GM23338 (cell line): ENCODE results near the gene DNAAF2. TPM values are rescaled to one million over a fixed set of nuclear protein-coding genes. Genes with fewer than 3 reads are reported as not detected.
A peak's percentile ranks its signal among the peaks of the same experiment; 100 is the strongest.

Source experiments
- ATAC-seq: fragments of 200-7000 bp; cut with Tn5 transposase; 3 replicates; pipeline ENCODE4 v1.9.1; 2020
- DNase-seq: peaks from one replicate; pipeline ENCODE4 v3.0.0-alpha.2; 2015; ENCODE audit warnings: low spot score
- H2AFZ ChIP-seq: fragments of 200-600 bp; sonication (generic); 2 replicates; pipeline ENCODE4 v1.8.0; 2016; ENCODE audit warnings: antibody characterized with exemption, mild to moderate bottlenecking, moderate library complexity
- H3F3A ChIP-seq: fragments of 200-600 bp; sonication (generic); replicated peaks from 2 replicates; pipeline ENCODE4 v1.8.0; 2017; ENCODE audit warnings: antibody characterized with exemption, mixed run types, low read depth
- H3K27ac ChIP-seq: fragments of 200-600 bp; sonication (generic); 2 replicates; pipeline ENCODE4 v1.6.1; 2016; ENCODE audit warnings: low read depth
- H3K27me3 ChIP-seq: fragments of 200-600 bp; sonication (generic); 2 replicates; pipeline ENCODE4 v1.8.0; 2016; ENCODE audit warnings: mild to moderate bottlenecking, mixed run types, moderate library complexity; ENCODE audit not compliant: insufficient read depth
- H3K36me3 ChIP-seq: fragments of 200-600 bp; sonication (generic); 2 replicates; pipeline ENCODE4 v1.8.0; 2016; ENCODE audit warnings: mild to moderate bottlenecking; ENCODE audit not compliant: insufficient read depth
- H3K4me1 ChIP-seq: fragments of 200-600 bp; sonication (generic); 2 replicates; pipeline ENCODE4 v1.8.0; 2016; ENCODE audit warnings: mild to moderate bottlenecking, moderate library complexity; ENCODE audit not compliant: insufficient read depth
- H3K4me2 ChIP-seq: fragments of 200-600 bp; sonication (generic); 2 replicates; pipeline ENCODE4 v1.7.1; 2017; ENCODE audit warnings: mixed run types
- H3K4me3 ChIP-seq: fragments of 200-600 bp; sonication (generic); 2 replicates; pipeline ENCODE4 v1.6.1; 2016; ENCODE audit warnings: mixed run types
- H3K79me2 ChIP-seq: fragments of 200-600 bp; sonication (generic); replicated peaks from 2 replicates; pipeline ENCODE4 v1.8.0; 2017; ENCODE audit warnings: mild to moderate bottlenecking; ENCODE audit not compliant: insufficient read depth
- H3K9me2 ChIP-seq: fragments of 200-600 bp; sonication (generic); 2 replicates; pipeline ENCODE4 v1.8.0; 2017; ENCODE audit not compliant: insufficient read depth
- H4K20me1 ChIP-seq: fragments of 200-600 bp; sonication (generic); replicated peaks from 2 replicates; pipeline ENCODE4 v1.8.0; 2017; ENCODE audit warnings: mild to moderate bottlenecking; ENCODE audit not compliant: insufficient read depth
- H3K27ac Mint-ChIP-seq: 2 replicates; pipeline ENCODE4 v1.8.0; 2020; ENCODE audit warnings: inconsistent platforms, mild to moderate bottlenecking, moderate library complexity, mixed read lengths
- H3K27me3 Mint-ChIP-seq: 3 replicates; pipeline ENCODE4 v1.8.0; 2022; ENCODE audit warnings: low read depth, mild to moderate bottlenecking, moderate library complexity, mixed read lengths, inconsistent platforms; ENCODE audit not compliant: insufficient read depth, poor library complexity
- H3K36me3 Mint-ChIP-seq: 3 replicates; pipeline ENCODE4 v1.8.0; 2021; ENCODE audit warnings: low read depth, mild to moderate bottlenecking, inconsistent platforms, moderate library complexity, mixed read lengths
- H3K4me1 Mint-ChIP-seq: 3 replicates; pipeline ENCODE4 v1.8.0; 2020; ENCODE audit warnings: mild to moderate bottlenecking, inconsistent platforms, mixed read lengths
- H3K4me3 Mint-ChIP-seq: 3 replicates; pipeline ENCODE4 v1.8.0; 2021; ENCODE audit warnings: moderate library complexity, mild to moderate bottlenecking, inconsistent platforms, mixed read lengths
- H3K9me3 Mint-ChIP-seq: 3 replicates; pipeline ENCODE4 v1.8.0; 2020; ENCODE audit warnings: moderate library complexity, mild to moderate bottlenecking, inconsistent platforms, mixed read lengths
- CREB1 ChIP-seq: fragments of 250-450 bp; sonication (Bioruptor Pico); IDR thresholded peaks from 2 replicates; pipeline ENCODE4 v1.5.0; 2020; ENCODE audit warnings: low read depth, mild to moderate bottlenecking, moderate library complexity
- CTCF ChIP-seq, 2 experiments: fragments of 200-600 bp in 1 of 2; sonication (generic) in 1 of 2; conservative IDR thresholded peaks; 2 replicates each; pipeline versions ENCODE4 v1.5.1 to v1.6.1; 2016 to 2017; ENCODE audit warnings: antibody characterized with exemption in 2 of 2, low read depth in 2 of 2, mild to moderate bottlenecking in 2 of 2, moderate library complexity in 1 of 2
- ETS1 ChIP-seq: IDR thresholded peaks from 2 replicates; pipeline ENCODE4 v1.6.1; 2016; ENCODE audit warnings: antibody characterized with exemption
- EZH2 ChIP-seq: fragments of 200-600 bp; sonication (generic); IDR thresholded peaks from one replicate; pipeline ENCODE4 v1.8.0; 2017; ENCODE audit warnings: antibody characterized with exemption, mild to moderate bottlenecking, low read depth; ENCODE audit not compliant: unreplicated experiment
- EZH2phosphoT487 ChIP-seq: fragments of 200-600 bp; sonication (generic); IDR thresholded peaks from one replicate; pipeline ENCODE4 v1.8.1; 2018; ENCODE audit warnings: antibody characterized with exemption; ENCODE audit not compliant: unreplicated experiment
- JUNB ChIP-seq: IDR thresholded peaks from one replicate; pipeline ENCODE4 v1.6.1; 2016; ENCODE audit warnings: antibody characterized with exemption; ENCODE audit not compliant: unreplicated experiment
- NANOG ChIP-seq: IDR thresholded peaks from 2 replicates; pipeline ENCODE4 v1.6.1; 2016; ENCODE audit warnings: antibody characterized with exemption, borderline replicate concordance
- POLR2AphosphoS5 ChIP-seq: IDR thresholded peaks from 2 replicates; pipeline ENCODE4 v1.6.1; 2016; ENCODE audit warnings: antibody characterized with exemption, low read depth
- REST ChIP-seq: IDR thresholded peaks from one replicate; pipeline ENCODE4 v1.6.1; 2018; ENCODE audit warnings: antibody characterized with exemption; ENCODE audit not compliant: unreplicated experiment
- STAT1 ChIP-seq: IDR thresholded peaks from one replicate; pipeline ENCODE4 v1.6.1; 2016; ENCODE audit warnings: antibody characterized with exemption; ENCODE audit not compliant: unreplicated experiment
- ZNF114 ChIP-seq: fragments of 250-450 bp; sonication (Bioruptor Pico); IDR thresholded peaks from 2 replicates; pipeline ENCODE4 v1.5.0; 2020; ENCODE audit warnings: mild to moderate bottlenecking, moderate library complexity
- ZNF331 ChIP-seq: fragments of 250-450 bp; sonication (Bioruptor Pico); IDR thresholded peaks from 2 replicates; pipeline ENCODE4 v1.5.0; 2020; ENCODE audit warnings: low read depth, mild to moderate bottlenecking, moderate library complexity
- ZNF462 ChIP-seq: fragments of 250-450 bp; sonication (Bioruptor Pico); IDR thresholded peaks from 2 replicates; pipeline ENCODE4 v1.5.0; 2020; ENCODE audit warnings: mild to moderate bottlenecking, moderate library complexity
- polyA plus RNA-seq: library from polyadenylated mRNA; unstranded; fragments of >200 nt; fragmentation: Nextera tagmentation; extraction: Ambion mirVana; gene quantifications from 2 replicates; pipeline ENCODE4 v1.2.1, GENCODE V29; 2016
- total RNA-seq: library from RNA; depleted of rRNA; stranded (reverse); fragments of >200 nt; shearing (Covaris generic); gene quantifications from 2 replicates; pipeline ENCODE4 v1.2.3, GENCODE V29; 2014

The DNAAF2 gene
- total and polyA plus RNA-seq, 2 experiments from 2014 or later, result 40.4 to 62.6 TPM

GRCh38 chr14:49619730-49620129 lies 15.3 kb downstream of the DNAAF2 start:
- Mint-ChIP-seq H3K36me3 (peaks cover 41% of the 10 kb centered on the region), H3K9me3 (no peaks in the 10 kb centered on the region), H3K27me3 (peaks cover 1% of the 10 kb centered on the region), H3K4me3 (peak overlapping the region; percentile 99), H3K27ac (peak overlapping the region; percentile 98), H3K4me1 (peaks cover 18% of the 10 kb centered on the region)
- peak overlapping the region; percentile 94 for H3K4me3 ChIP-seq
- H2AFZ ChIP-seq, result no peak overlapping the region
- H4K20me1 ChIP-seq, result peaks cover 29% of the 10 kb centered on the region
- no peaks in the 10 kb centered on the region for H3K9me2 ChIP-seq
- peaks cover 11% of the 10 kb centered on the region for H3K4me1 ChIP-seq
- TF ChIP-seq EZH2, result no peak
- no peak for TF ChIP-seq ZNF462 (CRISPR knock-in tag)
- TF ChIP-seq STAT1, result no peak
- no peak for TF ChIP-seq ZNF114 (CRISPR knock-in tag)
- TF ChIP-seq NANOG, result no peak
- TF ChIP-seq JUNB, result no peak
- TF ChIP-seq ETS1, result no peak
- no peak for TF ChIP-seq CREB1 (CRISPR knock-in tag)
- no peak for TF ChIP-seq CTCF (conservative IDR thresholded peaks at IDR 0.05; ENCODE audit: low read depth in 2 of 2)
- TF ChIP-seq EZH2phosphoT487, result no peak
- no peak for TF ChIP-seq ZNF331 (CRISPR knock-in tag)
- TF ChIP-seq REST, result no peak
- no peak for TF ChIP-seq POLR2AphosphoS5
- peaks cover 51% of the 10 kb centered on the region for H3K79me2 ChIP-seq
- no peaks in the 10 kb centered on the region for H3K27me3 ChIP-seq
- peak overlapping the region; percentile 80 for H3K4me2 ChIP-seq
- peaks cover 13% of the 10 kb centered on the region; the same call in 1 of the 2 replicates for H3K36me3 ChIP-seq
- peaks cover 16% of the 10 kb centered on the region for H3F3A ChIP-seq
- ATAC-seq, result no peak
- no peak for DNase-seq
- peak overlapping the region; percentile 95 for H3K27ac ChIP-seq
